ENCODE data around the gene RNF151. TPM values are rescaled to one million over a fixed set of nuclear protein-coding genes. Genes with fewer than 3 reads are reported as not detected.

RNF151 gene
- total and polyA plus RNA-seq, 10 of the 15 experiments (the other 5 are each of a cell fraction or from before 2014, with no cell fraction given), result 0.17 to 0.56 TPM; not detected in 8

- Histone ChIP-seq H4K20me1 (ENCODE audit: control insufficient read depth, insufficient read depth) (peaks cover 6% of the 10 kb centered on the region; the same call in 1 of the 2 replicates), H3K9me3 (replicated peaks; ENCODE audit: control insufficient read depth, insufficient read depth, low read length) (no peaks in the 10 kb centered on the region), H3K36me3 (ENCODE audit: control insufficient read depth in 2 of 2, insufficient read depth in 2 of 2, low read length in 1 of 2) (peaks cover 11 to 13% of the 10 kb centered on the region in 2 experiments; a peak in 3 of 4 replicates), H3K27me3 (replicated peaks in 1 of 2; ENCODE audit: control insufficient read depth in 2 of 2, insufficient read depth in 2 of 2, low read length in 1 of 2) (no peaks in the 10 kb centered on the region), H3K79me2 (ENCODE audit: control insufficient read depth, insufficient read depth, low read length) (peaks cover 61% of the 10 kb centered on the region), H3K27ac (ENCODE audit: control insufficient read depth, insufficient read depth) (peak within 1 kb of the TSS; percentile 90), H2AFZ (ENCODE audit: control insufficient read depth, low read depth, low read length) (peak within 1 kb of the TSS; percentile 72), H3K9ac (ENCODE audit: control insufficient read depth, insufficient read depth, low read length) (peak within 1 kb of the TSS; percentile 99), H3K4me3 (peak within 1 kb of the TSS; percentile 98), H3K4me1 (ENCODE audit: control insufficient read depth, insufficient read depth, low read length) (peaks cover 14% of the 10 kb centered on the region), H3K4me2 (ENCODE audit: control insufficient read depth, insufficient read depth) (peak within 1 kb of the TSS; percentile 97)
- ChIA-PET CTCF (interaction anchor here (0.7 to 1.2 kb wide), 2 partner anchors 26 to 40 kb away, joined by 3 read pairs; no protein-coding TSS in a partner anchor), POLR2A (interaction anchor here (0.6 to 3.3 kb wide), 16 partner anchors 10 to 304 kb away, joined by 3 to 25 read pairs (median 7); partner anchors contain the start of genes MSRB1, NOXO1, NUBP2 and SPSB3), RAD21 (ENCODE audit: unreplicated experiment) (interaction anchor here (0.9 to 1.9 kb wide), 7 partner anchors 17 to 191 kb away, joined by 3 to 7 read pairs (median 3); partner anchors contain the start of genes NOXO1, NUBP2, SPSB3 and TRAF7), SMC1A (ENCODE audit: uncharacterized antibody, unreplicated experiment) (interaction anchor here (1.0 to 1.7 kb wide), 2 partner anchors 17 to 22 kb away, joined by 5 to 7 read pairs; partner anchors contain the start of genes MSRB1 and NOXO1)
- under 1% methylated on average over 94 of the region's 97 CpGs for WGBS (ENCODE audit: insufficient coverage, insufficient replicate concordance, low lambda C conversion rate, missing lambda C conversion rate)
- DNase-seq (ENCODE audit: low read depth, low spot score), result peak; percentile 83
- intact Hi-C loops (cut with micrococcal nuclease; ENCODE audit: unreplicated experiment), result no loop called here
- ATAC-seq, result peak; percentile 80
- BruUV-seq (replicated peaks), result no TSS peak
- FAIRE-seq, result peak; percentile 85
- in situ Hi-C loops (cut with MboI), result no loop called here
- 0 out of 2 replicates have a peak, but pooled peaks have one; percentile 42 for TF ChIP-seq ZBTB33 (IDR thresholded peaks at IDR 0.05)
- peak; percentile 82 for TF ChIP-seq IKZF1 (conservative IDR thresholded peaks at IDR 0.05)
- TF ChIP-seq CREB1 (IDR thresholded peaks at IDR 0.05; ENCODE audit: low read depth), result peak; percentile 97
- TF ChIP-seq EZH2 (IDR thresholded peaks at IDR 0.05; ENCODE audit: borderline replicate concordance, control insufficient read depth, low read depth, low read length), result no peak
- TF ChIP-seq NR2C1 (IDR thresholded peaks at IDR 0.05), result no peak
- peak; percentile 48; the same call in 1 of the 2 replicates for TF ChIP-seq TCF7 (IDR thresholded peaks at IDR 0.05; ENCODE audit: borderline replicate concordance)
- TF ChIP-seq FOXM1 (IDR thresholded peaks at IDR 0.05; ENCODE audit: low read depth, low read length), result peak; percentile 63
- no peak for TF ChIP-seq RFX5 (IDR thresholded peaks at IDR 0.05; ENCODE audit: low read depth, low read length)
- peak; percentile 97 for TF ChIP-seq POLR2A (IDR thresholded peaks at IDR 0.05; ENCODE audit: low read depth, low read length)
- TF ChIP-seq, protein P1, sequence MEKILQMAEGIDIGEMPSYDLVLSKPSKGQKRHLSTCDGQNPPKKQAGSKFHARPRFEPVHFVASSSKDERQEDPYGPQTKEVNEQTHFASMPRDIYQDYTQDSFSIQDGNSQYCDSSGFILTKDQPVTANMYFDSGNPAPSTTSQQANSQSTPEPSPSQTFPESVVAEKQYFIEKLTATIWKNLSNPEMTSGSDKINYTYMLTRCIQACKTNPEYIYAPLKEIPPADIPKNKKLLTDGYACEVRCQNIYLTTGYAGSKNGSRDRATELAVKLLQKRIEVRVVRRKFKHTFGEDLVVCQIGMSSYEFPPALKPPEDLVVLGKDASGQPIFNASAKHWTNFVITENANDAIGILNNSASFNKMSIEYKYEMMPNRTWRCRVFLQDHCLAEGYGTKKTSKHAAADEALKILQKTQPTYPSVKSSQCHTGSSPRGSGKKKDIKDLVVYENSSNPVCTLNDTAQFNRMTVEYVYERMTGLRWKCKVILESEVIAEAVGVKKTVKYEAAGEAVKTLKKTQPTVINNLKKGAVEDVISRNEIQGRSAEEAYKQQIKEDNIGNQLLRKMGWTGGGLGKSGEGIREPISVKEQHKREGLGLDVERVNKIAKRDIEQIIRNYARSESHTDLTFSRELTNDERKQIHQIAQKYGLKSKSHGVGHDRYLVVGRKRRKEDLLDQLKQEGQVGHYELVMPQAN (conservative IDR thresholded peaks at IDR 0.05), result peak; percentile 89
- peak; percentile 51 to 77 for TF ChIP-seq IKZF2 (IDR thresholded peaks at IDR 0.05)
- TF ChIP-seq, protein P2, sequence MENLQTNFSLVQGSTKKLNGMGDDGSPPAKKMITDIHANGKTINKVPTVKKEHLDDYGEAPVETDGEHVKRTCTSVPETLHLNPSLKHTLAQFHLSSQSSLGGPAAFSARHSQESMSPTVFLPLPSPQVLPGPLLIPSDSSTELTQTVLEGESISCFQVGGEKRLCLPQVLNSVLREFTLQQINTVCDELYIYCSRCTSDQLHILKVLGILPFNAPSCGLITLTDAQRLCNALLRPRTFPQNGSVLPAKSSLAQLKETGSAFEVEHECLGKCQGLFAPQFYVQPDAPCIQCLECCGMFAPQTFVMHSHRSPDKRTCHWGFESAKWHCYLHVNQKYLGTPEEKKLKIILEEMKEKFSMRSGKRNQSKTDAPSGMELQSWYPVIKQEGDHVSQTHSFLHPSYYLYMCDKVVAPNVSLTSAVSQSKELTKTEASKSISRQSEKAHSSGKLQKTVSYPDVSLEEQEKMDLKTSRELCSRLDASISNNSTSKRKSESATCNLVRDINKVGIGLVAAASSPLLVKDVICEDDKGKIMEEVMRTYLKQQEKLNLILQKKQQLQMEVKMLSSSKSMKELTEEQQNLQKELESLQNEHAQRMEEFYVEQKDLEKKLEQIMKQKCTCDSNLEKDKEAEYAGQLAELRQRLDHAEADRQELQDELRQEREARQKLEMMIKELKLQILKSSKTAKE (IDR thresholded peaks at IDR 0.05; ENCODE audit: low read depth, poor library complexity, severe bottlenecking), result no peak
- no peak for TF ChIP-seq PAX8 (IDR thresholded peaks at IDR 0.05)
- TF ChIP-seq, protein P3, sequence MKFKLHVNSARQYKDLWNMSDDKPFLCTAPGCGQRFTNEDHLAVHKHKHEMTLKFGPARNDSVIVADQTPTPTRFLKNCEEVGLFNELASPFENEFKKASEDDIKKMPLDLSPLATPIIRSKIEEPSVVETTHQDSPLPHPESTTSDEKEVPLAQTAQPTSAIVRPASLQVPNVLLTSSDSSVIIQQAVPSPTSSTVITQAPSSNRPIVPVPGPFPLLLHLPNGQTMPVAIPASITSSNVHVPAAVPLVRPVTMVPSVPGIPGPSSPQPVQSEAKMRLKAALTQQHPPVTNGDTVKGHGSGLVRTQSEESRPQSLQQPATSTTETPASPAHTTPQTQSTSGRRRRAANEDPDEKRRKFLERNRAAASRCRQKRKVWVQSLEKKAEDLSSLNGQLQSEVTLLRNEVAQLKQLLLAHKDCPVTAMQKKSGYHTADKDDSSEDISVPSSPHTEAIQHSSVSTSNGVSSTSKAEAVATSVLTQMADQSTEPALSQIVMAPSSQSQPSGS (IDR thresholded peaks at IDR 0.05; ENCODE audit: low read length), result peak; percentile 55; the same call in 1 of the 2 replicates
- peak; percentile 81 for TF ChIP-seq YY1 (IDR thresholded peaks at IDR 0.05; ENCODE audit: low read depth, low read length)
Measured at GRCh38 chr16:1964506-1965395, 1.9 kb upstream of the RNF151 start, which contains the start of gene RPS2. Gene RPS2, minus strand, starts transcription at chr16:1964826. Its CDS starts 201 bp downstream, at chr16:1964625.

Measured in GM12878 (cell line).